Naive thymus-derived CD8-positive, alpha-beta T cell (primary cell): ENCODE measurements around the gene EXOC3. TPM values are rescaled to one million over a fixed set of nuclear protein-coding genes. Genes with fewer than 3 reads are reported as not detected.
"Not testable (repeated sequence)": the region's sequence is repeated elsewhere in the genome, so short reads cannot be mapped to it uniquely, and the experiment has no call there.

Experiments used
- ATAC-seq, 2 donors: fragments of 150-1000 bp; cut with Tn5 transposase in 1 of 2; sonication (Bioruptor Pico), chemical (Tn5 transposase) in 1 of 2; 1 replicate in 1 of 2; 2 replicates in 1 of 2; pipeline ENCODE4 v1.10.0; 2021; ENCODE audit warnings: mild to moderate bottlenecking in 2 of 2, moderate library complexity in 2 of 2
- POLR2A ChIA-PET: fragments of 350-600 bp; sonication (Branson Sonifier 250); formaldehyde crosslinking; loops from one replicate; lab custom pipeline; 2021; ENCODE audit warnings: antibody characterized with exemption; lab: Charles Lee
- DNase-seq, 10 donors: peaks; one replicate each; pipeline versions ENCODE4 v3.0.0 to v3.0.0-alpha.2; 2020 to 2022
- H3K27ac Mint-ChIP-seq, 10 donors: one replicate each; pipeline ENCODE4 v1.8.0; 2020 to 2022; ENCODE audit warnings: mild to moderate bottlenecking in 10 of 10, mixed read lengths in 10 of 10, moderate library complexity in 4 of 10, inconsistent platforms in 1 of 10
- H3K27me3 Mint-ChIP-seq, 5 donors: one replicate each; pipeline ENCODE4 v1.8.0; 2021 to 2022; ENCODE audit warnings: mixed read lengths in 5 of 5
- H3K36me3 Mint-ChIP-seq, 3 donors: one replicate each; pipeline ENCODE4 v1.8.0; 2020 to 2022; ENCODE audit warnings: mixed read lengths in 3 of 3, mild to moderate bottlenecking in 2 of 3, inconsistent platforms in 1 of 3
- H3K4me1 Mint-ChIP-seq, 4 donors: one replicate each; pipeline ENCODE4 v1.8.0; 2021 to 2022; ENCODE audit warnings: mixed read lengths in 4 of 4
- H3K4me3 Mint-ChIP-seq, 10 donors: one replicate each; pipeline ENCODE4 v1.8.0; 2020 to 2022; ENCODE audit warnings: mild to moderate bottlenecking in 10 of 10, mixed read lengths in 10 of 10, moderate library complexity in 6 of 10, inconsistent platforms in 1 of 10
- H3K9me3 Mint-ChIP-seq, 9 donors: one replicate each; pipeline ENCODE4 v1.8.0; 2020 to 2022; ENCODE audit warnings: mixed read lengths in 9 of 9, mild to moderate bottlenecking in 3 of 9, inconsistent platforms in 1 of 9, moderate library complexity in 1 of 9
- polyA plus RNA-seq, 3 donors: library from polyadenylated mRNA; unstranded; fragments of 300-500 nt; fragmentation: Illumina TruSeq; gene quantifications; one replicate each; pipeline ENCODE4 v1.2.3, GENCODE V29; 2021
- total RNA-seq, 8 experiments: library from RNA in 2 of 8; stranded (reverse) in 2 of 8; gene quantifications; one replicate each; pipeline ENCODE4 v1.2.3 and lab custom pipeline; 2021 to 2026

Gene EXOC3
- total and polyA plus RNA-seq, 5 experiments from 2014 or later: 29.7 to 99.5 (median 57.1) TPM

GRCh38 chr5:483434-484140 is 40.6 kb downstream of the EXOC3 start:
- no peak overlapping the region for H3K27ac Mint-ChIP-seq
- POLR2A ChIA-PET: no interaction called here
- H3K4me1 Mint-ChIP-seq: peaks cover 0 to 22% (median 13%) of the 10 kb centered on the region in 4 donors
- peak overlapping the region in 1 of 10 donors; percentile 10 for H3K4me3 Mint-ChIP-seq
- no peaks in the 10 kb centered on the region for H3K36me3 Mint-ChIP-seq
- H3K27me3 Mint-ChIP-seq: peaks cover 0 to 9% (median 7%) of the 10 kb centered on the region in 5 donors
- no peaks in the 10 kb centered on the region for H3K9me3 Mint-ChIP-seq
- DNase-seq (no peak), ATAC-seq (no peak)

GRCh38 chr5:484556-484955 is 41.6 kb downstream of the EXOC3 start:
- no peak for ATAC-seq
- Mint-ChIP-seq H3K9me3 (no peaks in the 10 kb centered on the region), H3K36me3 (no peaks in the 10 kb centered on the region), H3K27me3 (peaks cover 0 to 9% (median 7%) of the 10 kb centered on the region in 5 donors), H3K4me3 (peak overlapping the region in 1 of 10 donors; percentile 13), H3K27ac (peak overlapping the region in 1 of 10 donors; percentile 37), H3K4me1 (peaks cover 0 to 22% (median 13%) of the 10 kb centered on the region in 4 donors)
- no peak for DNase-seq
- POLR2A ChIA-PET: no interaction called here

GRCh38 chr5:485113-485945 is 42.4 kb downstream of the EXOC3 start:
- Mint-ChIP-seq H3K4me3 (peak overlapping the region in 5 of 10 donors; percentile 20 to 63 (median 33)), H3K36me3 (no peaks in the 10 kb centered on the region), H3K27me3 (peaks cover 0 to 7% (median 1%) of the 10 kb centered on the region in 5 donors), H3K9me3 (no peaks in the 10 kb centered on the region), H3K27ac (peak overlapping the region in 2 of 10 donors; percentile 37 to 43), H3K4me1 (peaks cover 0 to 22% (median 13%) of the 10 kb centered on the region in 4 donors)
- POLR2A ChIA-PET: no interaction called here
- DNase-seq (no peak), ATAC-seq (no peak)

GRCh38 chr5:485946-486491 is 43.0 kb downstream of the EXOC3 start:
- POLR2A ChIA-PET: no interaction called here
- Mint-ChIP-seq H3K9me3 (no peaks in the 10 kb centered on the region), H3K36me3 (no peaks in the 10 kb centered on the region), H3K27ac (peak overlapping the region in 5 of 10 donors; percentile 15 to 86 (median 67)), H3K4me1 (peaks cover 0 to 22% (median 13%) of the 10 kb centered on the region in 4 donors), H3K27me3 (peaks cover 0 to 6% (median 0%) of the 10 kb centered on the region in 5 donors), H3K4me3 (peak overlapping the region in 6 of 10 donors; percentile 8 to 63 (median 38))
- ATAC-seq (no peak), DNase-seq (no peak)

GRCh38 chr5:486597-486996 is 43.6 kb downstream of the EXOC3 start:
- Mint-ChIP-seq H3K27ac (peak overlapping the region in 4 of 10 donors; percentile 60 to 86 (median 68)), H3K4me1 (peaks cover 0 to 20% (median 13%) of the 10 kb centered on the region in 4 donors), H3K4me3 (peak overlapping the region in 3 of 10 donors; percentile 20 to 63 (median 33))
- POLR2A ChIA-PET, H3K36me3 Mint-ChIP-seq, H3K27me3 Mint-ChIP-seq, DNase-seq, H3K9me3 Mint-ChIP-seq, ATAC-seq: not testable (repeated sequence)

- H3K4me1 Mint-ChIP-seq: peaks cover 0 to 19% (median 13%) of the 10 kb centered on the region in 4 donors
- H3K4me3 Mint-ChIP-seq: no peak overlapping the region
- DNase-seq: no peak
- no peak for ATAC-seq
- peaks cover 0 to 2% (median 0%) of the 10 kb centered on the region in 5 donors for H3K27me3 Mint-ChIP-seq
- no peaks in the 10 kb centered on the region for H3K36me3 Mint-ChIP-seq
- H3K9me3 Mint-ChIP-seq: no peaks in the 10 kb centered on the region
- H3K27ac Mint-ChIP-seq: no peak overlapping the region
- POLR2A ChIA-PET: no interaction called here
Observed at GRCh38 chr5:488241-488640, 45.3 kb downstream of the EXOC3 start.

GRCh38 chr5:488744-489688 is 46.0 kb downstream of the EXOC3 start:
- H3K4me3 Mint-ChIP-seq: no peak overlapping the region
- H3K4me1 Mint-ChIP-seq: peaks cover 0 to 18% (median 13%) of the 10 kb centered on the region in 4 donors
- DNase-seq: no peak
- H3K36me3 Mint-ChIP-seq: no peaks in the 10 kb centered on the region
- no peaks in the 10 kb centered on the region for H3K9me3 Mint-ChIP-seq
- peaks cover 0 to 2% (median 0%) of the 10 kb centered on the region in 5 donors for H3K27me3 Mint-ChIP-seq
- POLR2A ChIA-PET: no interaction called here
- no peak for ATAC-seq
- no peak overlapping the region for H3K27ac Mint-ChIP-seq

GRCh38 chr5:489689-490080 is 46.7 kb downstream of the EXOC3 start:
- Mint-ChIP-seq H3K36me3 (no peaks in the 10 kb centered on the region), H3K9me3 (no peaks in the 10 kb centered on the region), H3K27ac (no peak overlapping the region), H3K4me1 (peaks cover 0 to 18% (median 13%) of the 10 kb centered on the region in 4 donors), H3K27me3 (peaks cover 0 to 2% (median 0%) of the 10 kb centered on the region in 5 donors), H3K4me3 (no peak overlapping the region)
- ATAC-seq (no peak), DNase-seq (no peak)
- POLR2A ChIA-PET: no interaction called here

GRCh38 chr5:490116-491106 is 47.4 kb downstream of the EXOC3 start:
- POLR2A ChIA-PET: no interaction called here
- Mint-ChIP-seq H3K4me1 (peaks cover 0 to 11% (median 10%) of the 10 kb centered on the region in 4 donors), H3K9me3 (no peaks in the 10 kb centered on the region), H3K36me3 (no peaks in the 10 kb centered on the region), H3K27ac (no peak overlapping the region), H3K27me3 (peaks cover 0 to 2% (median 0%) of the 10 kb centered on the region in 5 donors), H3K4me3 (no peak overlapping the region)
- no peak for DNase-seq
- ATAC-seq: no peak

GRCh38 chr5:491119-491855 is 48.3 kb downstream of the EXOC3 start:
- Mint-ChIP-seq H3K4me3 (no peak overlapping the region), H3K9me3 (no peaks in the 10 kb centered on the region), H3K27me3 (peaks cover 0 to 2% (median 0%) of the 10 kb centered on the region in 5 donors), H3K27ac (peak overlapping the region in 1 of 10 donors; percentile 41), H3K4me1 (peaks cover 0 to 4% (median 3%) of the 10 kb centered on the region in 4 donors), H3K36me3 (no peaks in the 10 kb centered on the region)
- POLR2A ChIA-PET: no interaction called here
- DNase-seq: no peak
- no peak for ATAC-seq

- no peaks in the 10 kb centered on the region for H3K36me3 Mint-ChIP-seq
- H3K4me1 Mint-ChIP-seq: peaks cover 0 to 2% (median 0%) of the 10 kb centered on the region in 4 donors
- peak overlapping the region in 1 of 10 donors; percentile 41 for H3K27ac Mint-ChIP-seq
- ATAC-seq: no peak
- DNase-seq: no peak
- POLR2A ChIA-PET: no interaction called here
- H3K9me3 Mint-ChIP-seq: no peaks in the 10 kb centered on the region
- H3K4me3 Mint-ChIP-seq: no peak overlapping the region
- H3K27me3 Mint-ChIP-seq: peaks cover 0 to 2% (median 0%) of the 10 kb centered on the region in 5 donors
Observed at GRCh38 chr5:491856-492155, 48.8 kb downstream of the EXOC3 start.
